Esophagus squamous epithelium (tissue), 4 donors: ENCODE results near the gene FKTN.

Experiments
- POLR2A ChIP-seq, 4 donors: fragments of 450-650 bp; IDR thresholded peaks; one replicate each; pipeline ENCODE4 v1.6.1; 2017; ENCODE audit warnings: antibody characterized with exemption in 4 of 4, mild to moderate bottlenecking in 4 of 4, moderate library complexity in 3 of 4
- TF ChIP-seq, protein P1 (sequence below), 6 experiments: fragments of 450-650 bp in 4 of 6; fragments of 200-600 bp in 2 of 6; sonication (generic) in 2 of 6; IDR thresholded peaks; one replicate each; pipeline ENCODE4 v1.5.1; 2016 to 2019; ENCODE audit warnings: antibody characterized with exemption in 6 of 6, mild to moderate bottlenecking in 4 of 6, moderate library complexity in 4 of 6

DNA sequence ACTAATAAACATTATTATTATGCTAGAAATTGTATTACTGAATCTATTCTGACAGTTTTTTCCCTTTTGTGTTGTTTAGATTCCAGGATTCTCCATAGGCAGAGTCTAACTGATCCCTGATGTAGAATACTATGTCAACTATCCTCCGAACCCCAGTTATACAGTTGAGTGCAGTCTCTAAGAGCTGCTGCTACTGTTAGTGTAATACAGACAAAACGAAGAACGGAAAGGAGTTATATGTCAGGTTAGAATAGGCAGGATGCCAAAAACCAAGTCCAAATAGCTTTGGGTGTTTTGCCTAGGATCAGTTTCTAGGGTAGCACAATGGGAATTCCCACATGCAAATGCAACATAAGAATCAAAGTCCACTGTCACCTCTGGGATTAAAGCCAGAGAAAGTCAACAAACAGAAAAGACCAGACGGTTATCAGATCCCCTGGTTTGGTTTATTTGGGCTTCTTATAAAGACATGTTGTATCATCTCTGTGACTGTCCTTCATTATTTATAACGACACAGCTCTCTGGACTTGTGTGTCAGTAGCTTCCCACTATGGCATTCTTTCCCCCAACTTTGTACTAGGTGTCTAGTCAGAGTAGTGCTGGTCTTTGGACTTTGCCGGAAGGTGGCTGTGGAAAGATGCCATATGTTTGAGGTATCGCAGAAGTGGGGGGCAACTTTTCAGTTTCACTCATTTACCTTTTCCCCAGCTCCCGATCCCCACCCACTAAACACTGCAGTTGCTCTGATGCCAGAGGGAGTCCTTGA lies 121.5 kb downstream of the FKTN start:
- TF ChIP-seq, protein P1, sequence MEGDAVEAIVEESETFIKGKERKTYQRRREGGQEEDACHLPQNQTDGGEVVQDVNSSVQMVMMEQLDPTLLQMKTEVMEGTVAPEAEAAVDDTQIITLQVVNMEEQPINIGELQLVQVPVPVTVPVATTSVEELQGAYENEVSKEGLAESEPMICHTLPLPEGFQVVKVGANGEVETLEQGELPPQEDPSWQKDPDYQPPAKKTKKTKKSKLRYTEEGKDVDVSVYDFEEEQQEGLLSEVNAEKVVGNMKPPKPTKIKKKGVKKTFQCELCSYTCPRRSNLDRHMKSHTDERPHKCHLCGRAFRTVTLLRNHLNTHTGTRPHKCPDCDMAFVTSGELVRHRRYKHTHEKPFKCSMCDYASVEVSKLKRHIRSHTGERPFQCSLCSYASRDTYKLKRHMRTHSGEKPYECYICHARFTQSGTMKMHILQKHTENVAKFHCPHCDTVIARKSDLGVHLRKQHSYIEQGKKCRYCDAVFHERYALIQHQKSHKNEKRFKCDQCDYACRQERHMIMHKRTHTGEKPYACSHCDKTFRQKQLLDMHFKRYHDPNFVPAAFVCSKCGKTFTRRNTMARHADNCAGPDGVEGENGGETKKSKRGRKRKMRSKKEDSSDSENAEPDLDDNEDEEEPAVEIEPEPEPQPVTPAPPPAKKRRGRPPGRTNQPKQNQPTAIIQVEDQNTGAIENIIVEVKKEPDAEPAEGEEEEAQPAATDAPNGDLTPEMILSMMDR (IDR thresholded peaks at IDR 0.05): no peak
- TF ChIP-seq POLR2A (IDR thresholded peaks at IDR 0.05): no peak
